Urinary bladder (tissue), 4 donors: ENCODE measurements around the gene RRAGA. TPM values are rescaled to one million over a fixed set of nuclear protein-coding genes. Genes with fewer than 3 reads are reported as not detected.
"Not testable (repeated sequence)": the region's sequence is repeated elsewhere in the genome, so short reads cannot be mapped to it uniquely, and the experiment has no call there.

Experiments used
- DNase-seq: peaks from one replicate; pipeline ENCODE4 v3.0.0-alpha.2; 2015; ENCODE audit errors: extremely low spot score
- H3K27ac ChIP-seq: one replicate; pipeline ENCODE4 v1.5.1; 2013; ENCODE audit warnings: low read depth, mild to moderate bottlenecking, moderate library complexity
- H3K36me3 ChIP-seq: one replicate; pipeline ENCODE4 v1.6.1; 2013; ENCODE audit warnings: mild to moderate bottlenecking, moderate library complexity; ENCODE audit not compliant: insufficient read depth
- H3K4me1 ChIP-seq: one replicate; pipeline ENCODE4 v1.6.1; 2013; ENCODE audit warnings: mild to moderate bottlenecking, moderate library complexity; ENCODE audit not compliant: insufficient read depth
- H3K4me3 ChIP-seq: one replicate; pipeline ENCODE4 v1.5.1; 2013; ENCODE audit warnings: low read depth, low read length
- WGBS: extraction: QIAGEN DNeasy Blood & Tissue Kit; methylation state at CpG from one replicate; pipeline ENCODE4 v1.1.7; 2013; 5-methylcytosine and 5-hydroxymethylcytosine counted together
- polyA plus RNA-seq: library from polyadenylated mRNA; stranded (reverse); fragments of 200-250 nt; gene quantifications from one replicate; pipeline ENCODE4 v1.2.3, GENCODE V29; 2013
- small RNA-seq: library from RNA; depleted of rRNA; stranded (forward); fragments of <200 nt; gene quantifications from one replicate; pipeline ENCODE3, GENCODE V24; 2014
- total RNA-seq: library from RNA; depleted of rRNA; stranded (reverse); fragments of >200 nt; gene quantifications from one replicate; pipeline ENCODE4 v1.2.3, GENCODE V29; 2014
- donor health status: healthy with polysubstance abuse.
- donor health status: healthy.

RRAGA gene
- total and polyA plus RNA-seq, 2 donors = 48.5 to 137 TPM

- Histone ChIP-seq H3K27ac (no peak within 1 kb of the TSS), H3K4me3 (no peak within 1 kb of the TSS), H3K4me1 (no peaks in the 10 kb centered on the region), H3K36me3 (no peaks in the 10 kb centered on the region)
- no peak for DNase-seq
- 84% methylated on average over 20 of the region's 20 CpGs for WGBS
These were observed 16.2 kb upstream of the RRAGA start, which contains the start of gene SAXO1 for GRCh38 chr9:19033015-19033414. Gene SAXO1 (minus strand): TSS chr9:19033209. CDS start chr9:19032908, 301 bp downstream.

DNA sequence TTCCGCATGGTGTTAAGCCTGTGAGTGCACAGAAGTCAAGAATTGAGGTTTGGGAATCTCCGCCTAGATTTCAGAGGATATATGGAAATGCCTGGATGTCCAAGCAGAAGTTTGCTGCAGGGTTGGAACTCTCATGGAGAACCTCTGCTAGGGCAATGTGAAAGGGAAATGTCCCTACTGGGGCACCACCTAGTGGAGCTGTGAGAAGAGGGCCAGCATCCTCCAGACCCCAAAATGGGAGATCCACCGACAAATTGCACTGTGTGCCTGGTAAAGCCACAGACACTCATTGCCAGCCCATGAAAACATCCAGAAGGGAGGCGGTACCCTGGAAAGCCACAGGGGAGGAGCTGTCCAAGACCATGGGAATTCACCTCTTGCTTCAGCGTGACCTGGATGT, 12.6 kb upstream of the RRAGA start:
- Histone ChIP-seq H3K4me3 (no peak overlapping the region), H3K36me3 (no peaks in the 10 kb centered on the region), H3K27ac (no peak overlapping the region), H3K4me1 (no peaks in the 10 kb centered on the region)
- no peak for DNase-seq
- 97% methylated on average over 5 of the region's 5 CpGs for WGBS

- 3% methylated on average over 33 of the region's 33 CpGs for WGBS
- no peak overlapping the region for H3K27ac ChIP-seq
- H3K4me3 ChIP-seq = peak overlapping the region; percentile 77
- no peak for DNase-seq
- peaks cover 1% of the 10 kb centered on the region for H3K36me3 ChIP-seq
- H3K4me1 ChIP-seq = peaks cover 2% of the 10 kb centered on the region
These were observed 850 bp downstream of the RRAGA start for GRCh38 chr9:19049917-19050636.

DNA sequence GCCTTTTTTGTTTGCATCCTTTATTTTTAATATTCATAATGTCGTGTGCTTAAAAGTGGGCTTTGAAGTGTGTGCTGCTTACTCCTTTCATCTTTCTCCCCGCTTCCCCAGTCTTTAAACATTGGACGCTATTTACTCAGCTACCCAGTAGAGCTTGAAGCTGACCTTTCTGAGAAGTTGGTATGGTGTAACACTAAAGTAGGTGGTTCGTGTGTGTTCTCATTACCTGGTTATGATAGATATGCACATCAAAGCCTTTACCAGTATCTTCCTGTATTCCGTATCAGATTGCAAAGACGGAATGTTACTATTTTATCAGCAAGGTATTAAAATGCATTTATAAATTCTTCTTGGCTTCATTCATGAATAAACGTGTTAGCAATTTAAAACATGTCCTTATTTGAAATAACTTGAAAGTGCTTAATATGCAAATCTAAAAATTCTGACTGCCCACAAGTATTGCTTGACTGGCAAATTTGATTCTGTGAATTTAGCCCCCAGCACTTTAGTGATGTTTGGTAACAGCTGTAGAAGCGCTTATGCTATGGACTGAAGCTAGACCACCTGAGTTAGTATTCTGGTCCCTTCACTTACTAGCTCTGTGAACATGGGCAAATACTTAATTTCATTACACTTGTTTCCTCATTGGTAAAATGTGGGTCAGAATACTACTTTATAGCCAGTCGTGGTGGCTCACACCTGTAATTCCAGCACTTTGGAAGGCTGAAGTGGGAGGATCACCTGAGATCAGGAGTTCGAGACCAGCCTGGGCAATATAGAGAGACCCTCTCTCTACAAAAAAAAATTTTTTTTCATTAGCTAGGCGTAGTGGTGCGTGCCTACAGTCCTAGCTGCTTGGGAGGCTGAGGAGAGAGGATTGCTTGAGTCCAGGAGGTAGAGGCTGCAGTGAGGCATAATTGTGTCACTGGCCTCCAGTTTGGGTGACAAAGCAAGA, 1.7 kb downstream of the RRAGA start:
- 56% methylated on average over 12 of the region's 12 CpGs for WGBS
- no peak for DNase-seq
- Histone ChIP-seq H3K4me3 (peak overlapping the region; percentile 77), H3K4me1 (peaks cover 2% of the 10 kb centered on the region), H3K27ac (no peak overlapping the region), H3K36me3 (peaks cover 1% of the 10 kb centered on the region)

- no peak for DNase-seq
- Histone ChIP-seq H3K4me3 (no peak overlapping the region), H3K4me1 (peaks cover 1% of the 10 kb centered on the region), H3K36me3 (peaks cover 7% of the 10 kb centered on the region), H3K27ac (no peak overlapping the region)
These were observed 7.8 kb downstream of the RRAGA start for GRCh38 chr9:19057033-19057432.

- WGBS = 98% methylated on average over 2 of the region's 2 CpGs
- Histone ChIP-seq H3K4me3 (no peak overlapping the region), H3K4me1 (no peaks in the 10 kb centered on the region), H3K27ac (no peak overlapping the region), H3K36me3 (peaks cover 6% of the 10 kb centered on the region)
- DNase-seq = no peak
These were observed 25.0 kb downstream of the RRAGA start for GRCh38 chr9:19074229-19074628.

DNA sequence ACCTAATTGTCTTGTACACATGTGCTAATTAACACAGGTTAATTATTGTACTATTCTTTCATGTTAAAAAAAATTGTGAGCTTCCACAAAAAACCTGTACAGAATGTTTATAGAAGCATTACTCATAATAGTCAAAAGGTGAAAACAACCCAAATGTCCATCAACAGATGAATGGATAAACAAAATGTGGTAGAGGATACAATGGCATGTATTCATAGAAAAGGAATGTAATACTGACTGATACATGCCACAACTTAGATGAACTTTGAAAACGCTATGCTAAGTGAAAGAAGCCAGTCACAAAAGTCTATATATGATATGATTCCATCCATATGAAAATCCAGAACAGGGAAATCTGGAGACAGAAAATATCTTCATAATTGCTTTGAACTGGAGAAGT, 25.6 kb downstream of the RRAGA start:
- H3K27ac ChIP-seq = no peak overlapping the region
- peaks cover 6% of the 10 kb centered on the region for H3K36me3 ChIP-seq
- DNase-seq = no peak
- H3K4me1 ChIP-seq = no peaks in the 10 kb centered on the region
- no peak overlapping the region for H3K4me3 ChIP-seq
- WGBS = 78% methylated on average over 1 of the region's 1 CpG

DNA sequence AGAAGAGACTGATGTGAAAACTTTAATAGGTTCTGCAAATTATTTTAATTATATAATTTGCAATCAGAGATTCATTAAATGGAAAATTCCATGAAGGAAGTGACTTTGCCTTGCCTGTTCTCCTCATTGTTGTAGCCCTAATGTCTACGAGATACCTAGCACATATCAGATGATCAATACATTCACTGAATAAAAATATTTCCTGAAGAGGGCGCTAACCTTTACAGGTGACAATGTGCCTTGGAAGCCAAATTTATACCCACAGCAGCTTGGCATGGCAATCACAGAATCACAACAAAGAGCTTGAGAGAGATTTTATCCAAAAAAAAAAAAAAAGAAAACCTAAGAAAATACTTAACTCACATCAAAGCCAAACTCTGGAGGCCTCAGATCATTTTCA, 36.1 kb downstream of the RRAGA start:
- WGBS = 75% methylated on average over 2 of the region's 2 CpGs
- no peaks in the 10 kb centered on the region for H3K4me1 ChIP-seq
- H3K36me3 ChIP-seq = peaks cover 4% of the 10 kb centered on the region

DNA sequence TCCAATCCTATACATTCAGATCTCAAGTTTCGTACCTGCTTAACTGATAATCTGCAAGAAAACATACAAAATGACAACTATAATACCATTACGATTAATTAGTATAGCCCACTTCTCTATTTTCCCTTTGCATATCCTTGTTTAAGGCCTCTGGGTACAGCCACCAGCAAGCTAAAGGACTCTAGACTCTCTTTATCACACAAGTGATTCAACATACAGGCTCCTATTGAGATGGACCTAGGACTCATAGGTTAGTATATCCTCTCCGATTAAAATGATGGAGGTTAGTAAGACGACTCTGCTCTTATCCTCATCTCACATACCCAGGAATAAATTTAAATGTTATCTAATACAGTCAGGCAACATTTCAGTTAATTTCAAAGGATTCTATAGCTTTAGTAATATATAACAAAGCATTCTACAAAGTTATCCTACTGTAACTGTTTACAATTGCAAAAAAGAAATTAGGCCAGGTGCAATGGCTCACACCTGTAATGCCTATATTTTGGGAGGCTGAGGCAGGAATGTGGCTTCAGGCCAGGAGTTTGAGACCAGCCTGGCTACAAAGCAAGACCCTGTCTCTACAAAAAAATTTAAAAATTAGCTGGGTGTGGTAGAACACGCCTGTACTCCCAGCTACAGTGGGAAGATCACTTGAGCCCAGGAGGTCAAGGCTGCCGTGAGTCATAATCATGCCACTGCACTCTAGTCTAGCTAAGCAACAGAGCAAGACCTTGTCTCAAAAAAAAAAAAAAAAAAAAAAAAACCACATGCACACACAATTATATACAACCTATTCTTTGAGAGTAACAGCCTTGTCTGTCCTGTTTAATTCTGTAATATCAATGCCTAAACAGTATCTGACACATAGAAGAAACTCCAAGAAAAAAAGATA, 38.1 kb downstream of the RRAGA start:
- H3K4me1 ChIP-seq = no peaks in the 10 kb centered on the region
- 91% methylated on average over 6 of the region's 6 CpGs for WGBS
- peaks cover 6% of the 10 kb centered on the region for H3K36me3 ChIP-seq
- H3K27ac ChIP-seq = no peak overlapping the region
- DNase-seq = no peak
- no peak overlapping the region for H3K4me3 ChIP-seq

More for the DNA sequence above, 36.1 kb downstream of the RRAGA start:
- no peak overlapping the region for H3K4me3 ChIP-seq
- DNase-seq = no peak
- H3K27ac ChIP-seq = no peak overlapping the region

- DNase-seq = not testable (repeated sequence)
These were observed 48.2 kb downstream of the RRAGA start for GRCh38 chr9:19097431-19097830.

More at GRCh38 chr9:19097431-19097830, 48.2 kb downstream of the RRAGA start:
- not testable (repeated sequence) for H3K36me3 ChIP-seq, H3K27ac ChIP-seq, H3K4me1 ChIP-seq, H3K4me3 ChIP-seq

Small RNAs within 50 kb of the gene (small RNA-seq; reads per million reads assigned to genes)
- gene RF00019 (not detected), gene RNU6-264P (not detected), gene SCARNA8 (6.5 reads per million, percentile 93 among the genes with 10 or more reads in this experiment)

Other genes starting within 250 kb of the RRAGA start
- gene SAXO1, start 16.2 kb upstream of the RRAGA start, total RNA-seq = 0.21 TPM
- 0.03 TPM for gene SAXO1, start 16.2 kb upstream of the RRAGA start, polyA plus RNA-seq
- gene HAUS6, start 53.5 kb downstream of the RRAGA start, total RNA-seq = 25.0 TPM
- 5.6 TPM for gene HAUS6, start 53.5 kb downstream of the RRAGA start, polyA plus RNA-seq
- gene PLIN2, start 78.1 kb downstream of the RRAGA start, total RNA-seq = 73.6 TPM
- 118 TPM for gene PLIN2, start 78.1 kb downstream of the RRAGA start, polyA plus RNA-seq
- gene DENND4C, start 181.3 kb downstream of the RRAGA start, total RNA-seq = 196 TPM
- gene DENND4C, start 181.3 kb downstream of the RRAGA start, polyA plus RNA-seq = 27.7 TPM